K562 (cell line): ENCODE data around the gene CACTIN. TPM values are rescaled to one million over a fixed set of nuclear protein-coding genes. Genes with fewer than 3 reads are reported as not detected.
A peak's percentile ranks its signal among the peaks of the same experiment; 100 is the strongest.

ENCODE experiments used
- ARID4B ChIP-seq: sonication (generic); formaldehyde crosslinking; IDR thresholded peaks from 2 replicates; pipeline ENCODE4 v1.8.0; 2022; ENCODE audit warnings: mild to moderate bottlenecking, missing genetic modification reagents
- BCLAF1 ChIP-seq, 2 experiments: fragments of 450-650 bp in 1 of 2; IDR thresholded peaks; 2 replicates each; pipeline ENCODE4 v1.6.1; 2011 to 2017; ENCODE audit warnings: low read depth in 2 of 2, antibody characterized with exemption in 1 of 2, borderline replicate concordance in 1 of 2, low read length in 1 of 2, mild to moderate bottlenecking in 1 of 2, mixed read lengths in 1 of 2; ENCODE audit not compliant: control insufficient read depth in 1 of 2
- CAMTA2 ChIP-seq: fragments of 250-450 bp; sonication (Bioruptor Pico); conservative IDR thresholded peaks from 2 replicates; pipeline ENCODE4 v1.5.1; 2022
- CBX8 ChIP-seq: fragments of 200-600 bp; sonication (generic); IDR thresholded peaks from 2 replicates; pipeline ENCODE4 v1.6.1; 2012; ENCODE audit warnings: borderline replicate concordance, mixed run types, low read depth, mild to moderate bottlenecking, moderate library complexity, mixed read lengths, low read length, control low read depth, inconsistent platforms; ENCODE audit not compliant: poor library complexity, severe bottlenecking; ENCODE audit errors: extremely low read depth
- CGGBP1 ChIP-seq: fragments of 250-450 bp; sonication (Bioruptor Pico); IDR thresholded peaks from 2 replicates; pipeline ENCODE4 v1.9.0; 2021; ENCODE audit warnings: mild to moderate bottlenecking
- JUND ChIP-seq, 2 experiments: IDR thresholded peaks; 2 replicates in 1 of 2; 3 replicates in 1 of 2; pipeline ENCODE4 v1.6.1; 2011; ENCODE audit warnings: borderline replicate concordance in 2 of 2, low read depth in 2 of 2, low read length in 2 of 2, improper control_type of control experiment in 1 of 2, missing biosample characterization in 1 of 2, missing genetic modification characterization in 1 of 2, missing genetic modification reagents in 1 of 2
- NCOA1 ChIP-seq: fragments of 450-650 bp; IDR thresholded peaks from 2 replicates; pipeline ENCODE4 v1.6.1; 2016; ENCODE audit warnings: low read depth
- NCOA6 ChIP-seq: fragments of 450-650 bp; IDR thresholded peaks from 2 replicates; pipeline ENCODE4 v1.6.1; 2017; ENCODE audit warnings: mild to moderate bottlenecking
- NR4A1 ChIP-seq, 2 experiments: fragments of 250-450 bp in 1 of 2; fragments of 450-650 bp in 1 of 2; sonication (Bioruptor Pico) in 1 of 2; IDR thresholded peaks; 2 replicates each; pipeline versions ENCODE4 v1.4.0 to v1.6.1; 2016 to 2020; ENCODE audit warnings: mild to moderate bottlenecking in 2 of 2, missing compliant biosample characterization in 1 of 2, missing genetic modification characterization in 1 of 2, moderate library complexity in 1 of 2
- PKNOX1 ChIP-seq: fragments of 450-650 bp; IDR thresholded peaks from 2 replicates; pipeline ENCODE4 v1.6.1; 2016
- RFX7 ChIP-seq: fragments of 250-450 bp; sonication (Bioruptor Pico); IDR thresholded peaks from 2 replicates; pipeline ENCODE4 v1.5.1; 2021; ENCODE audit warnings: mild to moderate bottlenecking
- SMARCB1 ChIP-seq: IDR thresholded peaks from 2 replicates; pipeline ENCODE4 v1.6.1; 2011; ENCODE audit warnings: improper control_type of control experiment, low read depth; ENCODE audit not compliant: insufficient read length
- TCF7L2 ChIP-seq: fragments of 150-350 bp; IDR thresholded peaks from 2 replicates; pipeline ENCODE4 v1.6.1; 2016; ENCODE audit warnings: low read depth, mild to moderate bottlenecking, low read length, moderate library complexity
- TRIM24 ChIP-seq, 2 experiments: fragments of 450-650 bp; IDR thresholded peaks; 2 replicates each; pipeline ENCODE4 v1.6.1; 2016
- ZNF184 ChIP-seq: sonication (generic); formaldehyde crosslinking; IDR thresholded peaks from 2 replicates; pipeline ENCODE4 v1.5.0; 2020; ENCODE audit warnings: missing genetic modification reagents
- ZNF197 ChIP-seq: fragments of 200-800 bp; sonication (Bioruptor generic); IDR thresholded peaks from 2 replicates; pipeline ENCODE4 v1.6.1; 2016; ENCODE audit warnings: low read depth, missing genetic modification characterization, missing compliant biosample characterization
- ZNF253 ChIP-seq: fragments of 250-450 bp; sonication (Bioruptor Pico); conservative IDR thresholded peaks from 2 replicates; pipeline ENCODE4 v1.6.1; 2021; ENCODE audit warnings: mild to moderate bottlenecking
- ZNF354B ChIP-seq: fragments of 250-450 bp; sonication (Bioruptor Pico); IDR thresholded peaks from 2 replicates; pipeline ENCODE4 v1.4.0; 2020
- ZNF668 ChIP-seq: fragments of 250-450 bp; sonication (Bioruptor Pico); IDR thresholded peaks from 2 replicates; pipeline ENCODE4 v1.8.0; 2022; ENCODE audit warnings: mild to moderate bottlenecking, inconsistent platforms
- polyA plus RNA-seq, 8 experiments: library from polyadenylated mRNA; depleted of rRNA in 4 of 8; stranded (reverse) in 5 of 8; unstranded in 3 of 8; fragments of >200 nt; fragmentation: Nextera tagmentation in 2 of 8; fragmentation: Illumina TruSeq in 1 of 8; extraction: Ambion mirVana in 2 of 8; extraction: Trizol in 1 of 8; gene quantifications; 2 replicates each; pipeline versions ENCODE4 v1.2.1 to v1.2.3, GENCODE V29; 2011 to 2014; ENCODE audit warnings: inconsistent platforms in 1 of 8, missing spikeins in 1 of 8
- total RNA-seq, 7 experiments: library from RNA; depleted of rRNA in 6 of 7; stranded (reverse); fragments of >200 nt in 6 of 7; fragmentation: Illumina TruSeq in 2 of 7; extraction: Trizol in 2 of 7; gene quantifications; 2 replicates each; pipeline versions ENCODE4 v1.2.1 to v1.2.3, GENCODE V29; 2011 to 2021; ENCODE audit warnings: low replicate concordance in 1 of 7

Gene CACTIN
- total and polyA plus RNA-seq, 9 of the 15 experiments (the other 6 are each of a cell fraction or from before 2014, with no cell fraction given): 0.15 to 49.2 (median 15.0) TPM

GRCh38 chr19:3608079-3608641, 18.4 kb downstream of the CACTIN start (continued):
- no peak for TF ChIP-seq ARID4B (CRISPR knock-in tag)
- TF ChIP-seq NCOA6: no peak
- TF ChIP-seq TCF7L2: no peak
- TF ChIP-seq ZNF253 (CRISPR knock-in tag): no peak
- no peak for TF ChIP-seq CBX8
- no peak for TF ChIP-seq ZNF668 (CRISPR knock-in tag)
- TF ChIP-seq ZNF184 (CRISPR knock-in tag): no peak
- no peak for TF ChIP-seq CAMTA2
- no peak for TF ChIP-seq CGGBP1 (CRISPR knock-in tag)
- peak; percentile 51 for TF ChIP-seq PKNOX1
- TF ChIP-seq RFX7: 0 out of 2 replicates have a peak, but pooled peaks have one; percentile 22
- no peak for TF ChIP-seq NR4A1 (CRISPR knock-in tag; IDR thresholded peaks at IDR 0.05)
- TF ChIP-seq NR4A1 (tag; IDR thresholded peaks at IDR 0.05): no peak
- TF ChIP-seq NCOA1: peak; percentile 55; the same call in 1 of the 2 replicates
- no peak for TF ChIP-seq SMARCB1
- TF ChIP-seq TRIM24 (IDR thresholded peaks at IDR 0.05): 0 out of 4 replicates have a peak, but pooled peaks of 1 of the 2 experiments have one; percentile 4
- no peak for TF ChIP-seq ZNF354B
- peak in 1 of 2 experiments; percentile 31; a peak in 1 of 4 replicates for TF ChIP-seq BCLAF1 (IDR thresholded peaks at IDR 0.05; ENCODE audit: borderline replicate concordance in 1 of 2, control insufficient read depth in 1 of 2, low read depth in 2 of 2, low read length in 1 of 2)
- TF ChIP-seq JUND (IDR thresholded peaks at IDR 0.05; ENCODE audit: borderline replicate concordance, low read depth, low read length): 0 out of 2 replicates have a peak, but pooled peaks have one; percentile 39
- TF ChIP-seq JUND (tag; IDR thresholded peaks at IDR 0.05; ENCODE audit: borderline replicate concordance, low read depth, low read length): no peak; the same call in 2 of the 3 replicates
- TF ChIP-seq ZNF197 (CRISPR knock-in tag): no peak
